CD4-positive, alpha-beta T cell treated with Interleukin-17A for 1 hour (primary cell): ENCODE data around the gene VCL.

Experiments
- DNase-seq: peaks from one replicate; pipeline ENCODE4 v3.0.0-alpha.2; 2020

VCL gene

DNA sequence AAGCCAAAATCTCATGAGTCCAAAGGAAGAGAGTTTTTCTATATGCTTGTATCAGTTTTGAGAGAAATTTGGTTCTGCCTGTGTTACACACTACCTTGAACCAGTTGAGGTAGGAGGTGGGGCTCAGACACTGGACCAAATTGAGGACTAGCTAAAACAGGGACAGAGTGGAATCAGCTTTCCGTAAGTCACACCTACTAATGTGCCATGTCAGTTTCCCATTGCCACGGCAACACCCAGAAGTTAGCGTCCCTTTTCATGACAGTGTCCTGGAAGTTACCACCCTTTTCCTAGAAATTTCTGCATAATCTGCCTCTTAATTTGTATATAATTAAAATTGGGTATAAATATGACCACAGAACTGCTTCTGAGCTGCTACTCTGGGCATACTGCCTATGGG is 162.1 kb downstream of the VCL start:
- DNase-seq, result no peak

DNA sequence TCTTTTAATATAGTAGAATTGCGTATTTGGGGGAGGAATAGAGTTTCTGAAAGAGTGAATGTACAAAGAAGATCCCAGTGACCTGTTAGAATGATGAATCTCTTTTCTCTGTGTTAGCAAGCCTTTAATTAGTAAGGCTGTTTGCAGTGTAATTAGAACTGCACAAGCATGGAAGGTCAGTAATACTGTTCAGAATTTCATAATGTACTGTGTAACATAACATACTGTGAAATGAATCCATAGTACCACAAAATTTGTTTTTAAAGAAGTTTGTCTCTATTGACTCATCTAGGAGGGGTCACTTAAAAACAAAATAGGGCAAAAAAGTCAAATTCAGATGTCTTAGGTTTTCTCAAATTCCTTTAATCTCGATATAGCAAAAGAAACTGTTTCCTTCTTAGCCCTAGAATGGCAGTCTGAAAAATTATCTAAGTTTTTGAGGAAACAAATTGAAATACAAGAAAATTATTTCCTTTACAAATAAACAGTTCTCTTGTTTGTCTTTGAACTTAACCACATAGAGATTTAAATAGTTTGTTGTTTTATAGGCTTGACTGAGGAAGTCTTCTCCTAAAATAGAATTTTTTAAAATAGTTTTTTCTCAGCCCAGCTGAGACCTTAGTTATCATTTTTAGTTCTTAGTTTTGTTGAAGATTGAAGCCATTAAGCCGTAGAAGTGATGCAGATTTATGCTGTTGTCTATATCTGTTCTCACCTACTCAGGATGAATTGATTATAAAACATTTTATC is 165.6 kb downstream of the VCL start:
- no peak for DNase-seq

DNA sequence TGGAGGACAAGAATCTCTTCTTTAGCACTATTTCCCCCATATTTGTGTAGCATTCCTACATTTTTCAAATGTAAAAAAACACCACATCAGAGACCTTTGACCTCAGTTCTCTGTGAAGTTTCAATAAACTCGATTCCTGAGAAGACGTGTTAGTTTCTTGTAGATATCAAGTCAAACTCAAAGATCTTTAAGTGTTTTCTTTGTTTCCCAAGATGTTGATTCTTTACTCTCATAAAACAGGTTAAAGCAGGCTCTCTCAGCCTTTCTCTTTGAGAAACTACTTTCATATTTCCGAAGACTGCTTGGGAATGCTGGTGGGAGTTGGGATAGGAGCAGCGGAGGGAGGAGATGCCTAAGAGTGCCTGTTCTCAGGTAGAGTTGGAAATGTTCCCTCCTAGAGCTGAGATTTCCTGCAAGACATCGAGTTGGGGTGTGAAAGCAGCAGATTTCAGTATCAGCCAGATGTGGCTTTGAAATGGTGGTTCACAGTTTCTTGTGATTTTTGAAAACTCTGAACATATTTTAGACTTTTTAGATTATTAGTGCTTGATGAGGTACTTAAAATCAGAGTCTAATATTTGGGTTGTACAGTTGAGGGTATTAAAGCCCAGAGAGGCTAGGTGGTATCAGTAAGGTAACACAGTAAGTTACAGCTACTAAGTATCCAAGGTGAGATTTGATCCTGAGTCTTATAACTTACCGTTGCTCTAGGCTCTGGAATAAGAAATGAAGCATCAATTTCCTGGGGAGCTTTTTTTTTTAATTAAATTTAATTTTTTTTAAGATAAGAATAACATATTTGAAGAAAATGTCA is 167.0 kb downstream of the VCL start:
- no peak for DNase-seq

DNA sequence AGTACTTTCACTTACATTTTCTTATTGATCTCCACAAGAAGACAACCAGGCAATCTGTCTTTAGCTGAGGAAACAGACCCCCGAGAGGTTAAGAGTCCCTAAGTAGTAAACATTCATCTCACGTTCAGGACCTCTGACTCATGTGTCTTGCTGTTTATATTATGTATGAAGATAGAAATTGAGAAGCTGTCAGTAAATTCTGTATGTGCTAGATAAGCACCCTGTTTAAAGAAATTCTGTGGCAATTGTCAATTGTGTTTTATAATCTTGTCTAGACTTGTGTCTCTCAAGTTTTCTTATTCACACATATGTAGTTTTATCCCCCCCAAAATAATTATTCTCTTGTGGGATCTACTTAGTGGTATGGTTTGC is 167.6 kb downstream of the VCL start:
- no peak for DNase-seq

DNA sequence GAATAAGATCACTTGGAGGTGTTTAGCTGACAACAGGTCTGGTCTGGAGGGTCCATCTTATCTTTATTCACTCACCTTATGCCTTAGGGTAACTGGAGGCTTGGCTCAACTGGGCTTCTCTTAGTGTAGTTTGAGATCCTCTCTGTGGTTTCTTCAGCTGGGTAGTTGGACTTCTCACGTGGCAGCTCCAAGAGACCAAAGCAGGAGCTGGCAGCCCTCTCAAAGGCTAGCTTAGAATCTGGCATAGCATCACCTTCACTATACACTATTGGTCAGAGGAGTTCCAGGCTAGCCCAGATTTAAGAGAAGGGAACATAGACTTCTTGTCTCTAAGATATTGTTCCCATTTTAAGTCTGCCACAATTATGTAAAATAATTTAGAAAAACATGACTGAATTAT is 169.5 kb downstream of the VCL start:
- no peak for DNase-seq
